Erythroblast (primary cell): ENCODE results near the gene NRM.

ENCODE experiments used
- GATA1 ChIP-seq: IDR thresholded peaks from 2 replicates; pipeline ENCODE4 v1.6.1; 2011; ENCODE audit warnings: low read depth, mild to moderate bottlenecking, control low read depth, low read length, moderate library complexity
- POLR2A ChIP-seq: IDR thresholded peaks from 2 replicates; pipeline ENCODE4 v1.6.1; 2011; ENCODE audit warnings: mild to moderate bottlenecking, low read length

DNA sequence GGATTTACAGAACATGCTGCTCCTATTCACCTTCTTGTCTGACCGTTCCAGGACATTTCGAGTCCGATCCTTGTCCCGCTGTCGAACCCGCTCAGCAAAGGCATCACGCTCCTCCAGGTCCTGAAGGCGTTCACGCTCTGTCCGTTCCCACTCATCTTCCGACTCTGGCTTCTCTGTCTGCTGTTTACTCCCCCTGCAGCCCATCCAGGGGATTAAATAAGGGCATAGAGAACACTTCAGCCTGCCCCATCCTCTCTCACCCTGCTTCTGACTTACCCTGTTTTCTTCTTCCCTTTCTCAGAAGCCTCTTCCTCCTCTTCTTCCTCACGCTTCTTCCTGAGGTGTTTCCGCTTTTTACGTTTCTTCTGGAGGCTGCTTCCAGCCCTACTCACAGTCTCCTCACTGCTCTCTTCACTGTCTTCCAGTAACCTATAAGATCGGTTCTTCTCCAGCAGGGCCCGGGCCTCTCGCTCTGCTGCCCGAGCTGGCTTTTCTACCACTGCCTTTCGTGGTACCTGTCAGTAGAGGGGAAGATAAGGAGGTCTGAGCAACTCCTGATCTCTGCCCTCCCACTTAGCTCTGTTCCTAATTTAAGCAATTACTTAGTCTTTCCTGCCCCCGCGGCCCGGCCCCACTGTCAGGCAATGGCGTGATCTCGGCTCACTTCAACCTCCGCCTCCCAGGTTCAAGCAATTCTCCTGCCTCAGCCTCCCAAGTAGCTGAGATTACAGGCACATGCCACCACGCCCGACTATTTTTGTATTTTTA is 19.8 kb downstream of the NRM start:
- TF ChIP-seq POLR2A (no peak), GATA1 (no peak)
